ENCODE measurements around the gene LRRC70. TPM values are rescaled to one million over a fixed set of nuclear protein-coding genes. Genes with fewer than 3 reads are reported as not detected.
"Not testable (repeated sequence)": the region's sequence is repeated elsewhere in the genome, so short reads cannot be mapped to it uniquely, and the experiment has no call there.

Gene LRRC70
- total and polyA plus RNA-seq, 4 donors: 2.5 to 13.1 (median 9.6) TPM; not detected in 1

GRCh38 chr5:62550103-62550502 is 28.5 kb upstream of the LRRC70 start:
- H3K4me1 ChIP-seq (ENCODE audit: control insufficient read depth in 1 of 2, insufficient read depth in 2 of 2, low read length in 2 of 2): no peaks in the 10 kb centered on the region
- ATAC-seq (ENCODE audit: low FRiP score) (no peak), DNase-seq (no peak)
- no peaks in the 10 kb centered on the region for H3K27me3 ChIP-seq (ENCODE audit: control insufficient read depth in 1 of 2, insufficient read depth in 2 of 2, low read length in 1 of 2)
- H3K27ac ChIP-seq (ENCODE audit: low read depth in 1 of 2, low read length in 2 of 2): no peak overlapping the region
- H3K4me3 ChIP-seq (ENCODE audit: low read length in 2 of 2): no peak overlapping the region
- intact Hi-C loops (cut with DNase I): no loop called here
- WGBS, 2 donors: 89 to 90% methylated on average over 2 of the region's 2 CpGs
- H3K9me3 ChIP-seq (ENCODE audit: control insufficient read depth, low read length): no peaks in the 10 kb centered on the region
- no peaks in the 10 kb centered on the region for H3K36me3 ChIP-seq (ENCODE audit: control insufficient read depth in 1 of 2, insufficient read depth in 2 of 2, low read length in 1 of 2)

GRCh38 chr5:62555930-62556329 is 22.7 kb upstream of the LRRC70 start:
- no peaks in the 10 kb centered on the region for H3K4me1 ChIP-seq (ENCODE audit: control insufficient read depth in 1 of 2, insufficient read depth in 2 of 2, low read length in 2 of 2)
- H3K27ac ChIP-seq (ENCODE audit: low read depth in 1 of 2, low read length in 2 of 2): no peak overlapping the region
- ATAC-seq (ENCODE audit: low FRiP score): no peak
- no peaks in the 10 kb centered on the region for H3K9me3 ChIP-seq (ENCODE audit: control insufficient read depth, low read length)
- H3K4me3 ChIP-seq (ENCODE audit: low read length in 2 of 2): no peak overlapping the region
- intact Hi-C loops (cut with DNase I): no loop called here
- DNase-seq: no peak
- H3K36me3 ChIP-seq (ENCODE audit: control insufficient read depth in 1 of 2, insufficient read depth in 2 of 2, low read length in 1 of 2): no peaks in the 10 kb centered on the region
- no peaks in the 10 kb centered on the region for H3K27me3 ChIP-seq (ENCODE audit: control insufficient read depth in 1 of 2, insufficient read depth in 2 of 2, low read length in 1 of 2)

GRCh38 chr5:62558941-62559340 is 19.7 kb upstream of the LRRC70 start:
- Histone ChIP-seq H3K27ac (ENCODE audit: low read depth in 1 of 2, low read length in 2 of 2) (no peak overlapping the region), H3K9me3 (ENCODE audit: control insufficient read depth, low read length) (no peaks in the 10 kb centered on the region), H3K4me1 (ENCODE audit: control insufficient read depth in 1 of 2, insufficient read depth in 2 of 2, low read length in 2 of 2) (no peaks in the 10 kb centered on the region), H3K27me3 (ENCODE audit: control insufficient read depth in 1 of 2, insufficient read depth in 2 of 2, low read length in 1 of 2) (no peaks in the 10 kb centered on the region), H3K4me3 (ENCODE audit: low read length in 2 of 2) (no peak overlapping the region), H3K36me3 (ENCODE audit: control insufficient read depth in 1 of 2, insufficient read depth in 2 of 2, low read length in 1 of 2) (no peaks in the 10 kb centered on the region)
- 91 to 94% methylated on average over 3 of the region's 3 CpGs for WGBS, 2 donors
- intact Hi-C loops (cut with DNase I): no loop called here
- ATAC-seq (ENCODE audit: low FRiP score) (no peak), DNase-seq (no peak)

DNA sequence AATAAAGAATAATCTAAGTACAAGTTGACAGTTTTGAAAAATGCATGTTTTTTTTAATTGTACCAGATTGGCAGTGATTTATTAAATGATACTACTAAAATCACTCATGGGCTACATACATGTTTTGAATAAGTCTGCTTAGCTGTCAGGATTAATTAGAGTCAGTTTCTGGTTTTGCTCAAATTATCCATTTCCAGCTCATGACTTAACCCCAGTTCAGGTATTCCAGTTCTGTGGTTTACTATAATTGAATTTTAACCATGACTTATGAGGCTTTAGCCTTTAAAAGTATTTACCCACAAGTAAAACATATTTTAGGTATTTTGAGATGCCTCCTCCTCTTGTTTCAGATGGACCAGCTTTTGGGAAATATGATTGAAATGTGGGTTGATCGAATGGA is 17.8 kb upstream of the LRRC70 start:
- no peaks in the 10 kb centered on the region for H3K9me3 ChIP-seq (ENCODE audit: control insufficient read depth, low read length)
- ATAC-seq (ENCODE audit: low FRiP score) (no peak), DNase-seq (no peak)
- no peaks in the 10 kb centered on the region for H3K4me1 ChIP-seq (ENCODE audit: control insufficient read depth in 1 of 2, insufficient read depth in 2 of 2, low read length in 2 of 2)
- intact Hi-C loops (cut with DNase I): no loop called here
- H3K27me3 ChIP-seq (ENCODE audit: control insufficient read depth in 1 of 2, insufficient read depth in 2 of 2, low read length in 1 of 2): no peaks in the 10 kb centered on the region
- no peak overlapping the region for H3K27ac ChIP-seq (ENCODE audit: low read depth in 1 of 2, low read length in 2 of 2)
- WGBS, 2 donors: 72 to 80% methylated on average over 1 of the region's 1 CpG
- no peaks in the 10 kb centered on the region for H3K36me3 ChIP-seq (ENCODE audit: control insufficient read depth in 1 of 2, insufficient read depth in 2 of 2, low read length in 1 of 2)
- no peak overlapping the region for H3K4me3 ChIP-seq (ENCODE audit: low read length in 2 of 2)

- 90 to 97% methylated on average over 1 of the region's 1 CpG for WGBS, 2 donors
- no peaks in the 10 kb centered on the region for H3K27me3 ChIP-seq (ENCODE audit: control insufficient read depth in 1 of 2, insufficient read depth in 2 of 2, low read length in 1 of 2)
- no peak overlapping the region for H3K4me3 ChIP-seq (ENCODE audit: low read length in 2 of 2)
- DNase-seq (no peak), ATAC-seq (ENCODE audit: low FRiP score) (no peak)
- intact Hi-C loops (cut with DNase I): no loop called here
- H3K9me3 ChIP-seq (ENCODE audit: control insufficient read depth, low read length): no peaks in the 10 kb centered on the region
- no peak overlapping the region for H3K27ac ChIP-seq (ENCODE audit: low read depth in 1 of 2, low read length in 2 of 2)
- H3K36me3 ChIP-seq (ENCODE audit: control insufficient read depth in 1 of 2, insufficient read depth in 2 of 2, low read length in 1 of 2): no peaks in the 10 kb centered on the region
- H3K4me1 ChIP-seq (ENCODE audit: control insufficient read depth in 1 of 2, insufficient read depth in 2 of 2, low read length in 2 of 2): no peaks in the 10 kb centered on the region
Measured at GRCh38 chr5:62561896-62562295, 16.7 kb upstream of the LRRC70 start.

DNA sequence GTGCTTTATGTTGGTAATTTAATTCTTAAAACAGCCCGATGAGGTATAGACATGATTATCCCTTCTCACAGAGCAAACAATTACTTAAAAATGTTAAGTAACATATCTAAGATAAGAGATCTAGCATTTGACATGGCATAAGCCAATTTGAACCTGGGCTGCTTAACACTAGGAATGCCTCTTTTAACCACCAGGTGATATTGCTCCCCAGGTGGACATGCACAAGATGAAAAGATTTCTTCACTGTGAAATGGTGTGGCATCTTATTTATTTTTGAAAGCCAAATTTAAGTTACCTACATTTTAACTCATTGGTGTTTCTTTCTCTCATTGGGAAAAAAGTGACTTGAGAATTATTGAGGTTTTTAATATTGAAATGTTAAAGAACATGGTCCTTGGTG is 15.8 kb upstream of the LRRC70 start:
- DNase-seq: no peak
- H3K4me3 ChIP-seq (ENCODE audit: low read length in 2 of 2): no peak overlapping the region
- intact Hi-C loops (cut with DNase I): no loop called here
- no peaks in the 10 kb centered on the region for H3K4me1 ChIP-seq (ENCODE audit: control insufficient read depth in 1 of 2, insufficient read depth in 2 of 2, low read length in 2 of 2)
- ATAC-seq (ENCODE audit: low FRiP score): no peak
- H3K27me3 ChIP-seq (ENCODE audit: control insufficient read depth in 1 of 2, insufficient read depth in 2 of 2, low read length in 1 of 2): no peaks in the 10 kb centered on the region
- H3K36me3 ChIP-seq (ENCODE audit: control insufficient read depth in 1 of 2, insufficient read depth in 2 of 2, low read length in 1 of 2): no peaks in the 10 kb centered on the region
- 91 to 92% methylated on average over 1 of the region's 1 CpG for WGBS, 2 donors
- H3K9me3 ChIP-seq (ENCODE audit: control insufficient read depth, low read length): no peaks in the 10 kb centered on the region
- H3K27ac ChIP-seq (ENCODE audit: low read depth in 1 of 2, low read length in 2 of 2): no peak overlapping the region

DNA sequence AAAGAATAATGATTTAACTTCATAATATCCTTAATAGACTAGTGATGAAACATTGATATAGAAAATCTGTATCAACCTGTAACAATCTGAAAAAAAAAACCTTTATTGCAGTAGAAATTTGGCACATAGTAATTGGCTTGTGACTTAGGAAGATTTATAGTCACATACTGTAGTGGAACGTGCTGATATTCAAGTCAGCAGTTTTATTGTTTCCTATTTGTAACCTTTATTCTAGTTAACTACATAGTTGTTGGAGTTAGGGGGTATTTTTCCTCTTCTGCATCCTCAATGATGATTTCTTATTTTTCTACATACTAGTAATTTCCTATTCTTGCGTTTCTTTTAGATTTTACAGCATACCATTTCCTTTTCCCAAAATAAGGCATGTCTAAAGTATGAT is 14.5 kb upstream of the LRRC70 start:
- no peak overlapping the region for H3K27ac ChIP-seq (ENCODE audit: low read depth in 1 of 2, low read length in 2 of 2)
- peaks cover 1% of the 10 kb centered on the region for H3K9me3 ChIP-seq (ENCODE audit: control insufficient read depth, low read length)
- H3K27me3 ChIP-seq (ENCODE audit: control insufficient read depth in 1 of 2, insufficient read depth in 2 of 2, low read length in 1 of 2): no peaks in the 10 kb centered on the region
- no peak overlapping the region for H3K4me3 ChIP-seq (ENCODE audit: low read length in 2 of 2)
- DNase-seq (no peak), ATAC-seq (ENCODE audit: low FRiP score) (no peak)
- intact Hi-C loops (cut with DNase I): no loop called here
- H3K36me3 ChIP-seq (ENCODE audit: control insufficient read depth in 1 of 2, insufficient read depth in 2 of 2, low read length in 1 of 2): peaks cover 0 to 1% of the 10 kb centered on the region in 2 donors
- no peaks in the 10 kb centered on the region for H3K4me1 ChIP-seq (ENCODE audit: control insufficient read depth in 1 of 2, insufficient read depth in 2 of 2, low read length in 2 of 2)
- WGBS, 2 donors: 80 to 83% methylated on average over 2 of the region's 2 CpGs

DNA sequence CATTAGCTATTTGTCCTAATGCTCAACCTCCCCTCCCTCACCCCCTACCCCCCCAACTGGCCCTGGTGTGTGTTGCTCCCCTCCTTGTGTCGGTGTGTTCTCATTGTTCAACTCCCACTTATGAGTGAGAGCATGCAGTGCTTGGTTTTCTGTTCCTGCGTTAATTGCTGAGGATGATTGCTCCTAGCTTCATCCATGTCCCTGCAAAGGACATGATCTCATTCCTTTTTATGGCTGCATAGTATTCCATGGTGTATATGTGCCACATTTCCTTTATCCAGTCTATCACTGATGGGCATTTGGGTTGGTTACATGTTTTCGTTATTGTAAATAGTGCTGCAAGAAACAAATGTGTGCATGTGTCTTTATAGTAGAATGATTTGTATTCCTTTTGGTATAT is 12.9 kb upstream of the LRRC70 start:
- DNase-seq; H3K4me1 ChIP-seq (ENCODE audit: control insufficient read depth in 1 of 2, insufficient read depth in 2 of 2, low read length in 2 of 2); intact Hi-C loops (cut with DNase I); H3K4me3 ChIP-seq (ENCODE audit: low read length in 2 of 2); H3K27ac ChIP-seq (ENCODE audit: low read depth in 1 of 2, low read length in 2 of 2); H3K27me3 ChIP-seq (ENCODE audit: control insufficient read depth in 1 of 2, insufficient read depth in 2 of 2, low read length in 1 of 2); ATAC-seq (ENCODE audit: low FRiP score); H3K9me3 ChIP-seq (ENCODE audit: control insufficient read depth, low read length); H3K36me3 ChIP-seq (ENCODE audit: control insufficient read depth in 1 of 2, insufficient read depth in 2 of 2, low read length in 1 of 2): not testable (repeated sequence)
- WGBS, 2 donors: 77 to 97% methylated on average over 3 of the region's 3 CpGs

GRCh38 chr5:62568143-62568542 is 10.5 kb upstream of the LRRC70 start:
- no peak for ATAC-seq (ENCODE audit: low FRiP score)
- Histone ChIP-seq H3K36me3 (ENCODE audit: control insufficient read depth in 1 of 2, insufficient read depth in 2 of 2, low read length in 1 of 2) (peaks cover 0 to 1% of the 10 kb centered on the region in 2 donors), H3K4me3 (ENCODE audit: low read length in 2 of 2) (no peak overlapping the region), H3K4me1 (ENCODE audit: control insufficient read depth in 1 of 2, insufficient read depth in 2 of 2, low read length in 2 of 2) (no peaks in the 10 kb centered on the region), H3K9me3 (ENCODE audit: control insufficient read depth, low read length) (peaks cover 1% of the 10 kb centered on the region), H3K27me3 (ENCODE audit: control insufficient read depth in 1 of 2, insufficient read depth in 2 of 2, low read length in 1 of 2) (no peaks in the 10 kb centered on the region), H3K27ac (ENCODE audit: low read depth in 1 of 2, low read length in 2 of 2) (no peak overlapping the region)
- intact Hi-C loops (cut with DNase I): no loop called here
- WGBS, 2 donors: 97% methylated on average over 4 of the region's 4 CpGs
- no peak for DNase-seq
